GM19025 (cell line): ENCODE measurements around the gene SLC25A42.

ENCODE experiments used
- ATAC-seq: cut with Tn5 transposase; IDR thresholded peaks from one replicate; pipeline ENCODE4 v1.9.1; 2021; ENCODE audit warnings: mild to moderate bottlenecking, low read depth, moderate library complexity; ENCODE audit not compliant: unreplicated experiment

SLC25A42 gene

GRCh38 chr19:19067276-19068072 is 3.7 kb downstream of the SLC25A42 start:
- ATAC-seq, result no peak

GRCh38 chr19:19068659-19069654 is 5.2 kb downstream of the SLC25A42 start:
- ATAC-seq, result no peak

GRCh38 chr19:19071897-19072296 is 8.1 kb downstream of the SLC25A42 start:
- ATAC-seq, result no peak

GRCh38 chr19:19074196-19074882 is 10.5 kb downstream of the SLC25A42 start:
- ATAC-seq, result no peak

- ATAC-seq, result no peak
Observed at GRCh38 chr19:19075126-19075525, 11.3 kb downstream of the SLC25A42 start.

GRCh38 chr19:19076476-19076875 is 12.7 kb downstream of the SLC25A42 start:
- ATAC-seq, result no peak

GRCh38 chr19:19077103-19077502 is 13.3 kb downstream of the SLC25A42 start:
- no peak for ATAC-seq

- no peak for ATAC-seq
Observed at GRCh38 chr19:19078801-19079200, 15.0 kb downstream of the SLC25A42 start.

GRCh38 chr19:19079571-19079970 is 15.8 kb downstream of the SLC25A42 start:
- no peak for ATAC-seq

- no peak for ATAC-seq
Observed at GRCh38 chr19:19081642-19082151, 17.9 kb downstream of the SLC25A42 start.

- ATAC-seq, result no peak
Observed at GRCh38 chr19:19083413-19084178, 19.8 kb downstream of the SLC25A42 start.

GRCh38 chr19:19087676-19088075 is 23.9 kb downstream of the SLC25A42 start:
- ATAC-seq, result no peak

GRCh38 chr19:19094513-19094912 is 30.7 kb downstream of the SLC25A42 start:
- ATAC-seq, result no peak

GRCh38 chr19:19095691-19096090 is 31.9 kb downstream of the SLC25A42 start:
- ATAC-seq, result no peak

- ATAC-seq, result no peak
Observed at GRCh38 chr19:19096641-19097627, 33.1 kb downstream of the SLC25A42 start.

- ATAC-seq, result no peak
Observed at GRCh38 chr19:19098084-19098702, 34.4 kb downstream of the SLC25A42 start.

GRCh38 chr19:19098703-19099632 is 35.2 kb downstream of the SLC25A42 start:
- ATAC-seq, result no peak
